HCT116 (cell line): ENCODE data around the gene LSM4. TPM values are rescaled to one million over a fixed set of nuclear protein-coding genes. Genes with fewer than 3 reads are reported as not detected.

ENCODE experiments used
- ATAC-seq: fragments of 200-7000 bp; cut with Tn5 transposase; 2 replicates; pipeline ENCODE4 v1.9.1; 2020; ENCODE audit warnings: mild to moderate bottlenecking, moderate library complexity
- BruUV-seq: library from RNA; stranded (reverse); fragments of 400-500 nt; replicated peaks from 2 replicates; lab custom pipeline; 2021; lab: Mats Ljungman, UMichigan
- CTCF ChIA-PET: fragments of 300-600 bp; sonication (Branson Sonifier 250); formaldehyde crosslinking; loops from one replicate; lab custom pipeline; 2021; ENCODE audit warnings: antibody characterized with exemption; lab: Charles Lee
- POLR2A ChIA-PET: fragments of 300-600, 350-600 bp; sonication (Branson Sonifier 250); formaldehyde crosslinking; loops from one replicate; lab custom pipeline; 2021; ENCODE audit warnings: antibody characterized with exemption; lab: Charles Lee
- RAD21 ChIA-PET, 2 experiments: fragments of 300-600 bp; sonication (Branson Sonifier 250); formaldehyde crosslinking; loops; one replicate each; lab custom pipeline; 2023; ENCODE audit warnings: low total read pairs in 2 of 2; ENCODE audit not compliant: uncharacterized antibody in 2 of 2, unreplicated experiment in 2 of 2, low non-redundant PET in 1 of 2; lab: Charles Lee
- DNase-seq: peaks from one replicate; pipeline ENCODE4 v3.0.0-alpha.2; 2010; ENCODE audit warnings: low read depth, low spot score
- H2AFZ ChIP-seq: fragments of 200-600 bp; shearing (Covaris generic), sonication (generic); 2 replicates; pipeline ENCODE4 v1.6.1; 2017; ENCODE audit warnings: low read depth, mixed run types, mixed read lengths, antibody characterized with exemption, low read length; ENCODE audit not compliant: poor library complexity, severe bottlenecking
- H3K27ac ChIP-seq: 2 replicates; pipeline ENCODE4 v1.5.1; 2012; ENCODE audit warnings: low read depth, low read length
- H3K27me3 ChIP-seq: fragments of 200-600 bp; sonication (generic); 2 replicates; pipeline ENCODE4 v1.6.1; 2016; ENCODE audit warnings: mixed run types, low read length, mixed read lengths; ENCODE audit not compliant: insufficient read depth
- H3K36me3 ChIP-seq, 2 experiments: fragments of 200-500 bp in 1 of 2; fragments of 200-600 bp in 1 of 2; sonication (Bioruptor generic) in 1 of 2; sonication (generic) in 1 of 2; 2 replicates each; pipeline versions ENCODE4 v1.5.1 to v1.6.1; 2014 to 2016; ENCODE audit warnings: low read length in 2 of 2, inconsistent platforms in 1 of 2, mixed read lengths in 1 of 2, mixed run types in 1 of 2; ENCODE audit not compliant: insufficient read depth in 2 of 2, control insufficient read depth in 1 of 2
- H3K4me1 ChIP-seq, 2 experiments: fragments of 200-600 bp in 1 of 2; sonication (generic) in 1 of 2; 2 replicates each; pipeline versions ENCODE4 v1.5.1 to v1.6.1; 2012 to 2017; ENCODE audit warnings: low read length in 2 of 2, inconsistent platforms in 1 of 2, mild to moderate bottlenecking in 1 of 2, mixed read lengths in 1 of 2, mixed run types in 1 of 2, moderate library complexity in 1 of 2; ENCODE audit not compliant: insufficient read depth in 2 of 2, control insufficient read depth in 1 of 2
- H3K4me2 ChIP-seq: fragments of 200-600 bp; sonication (generic); 2 replicates; pipeline ENCODE4 v1.6.1; 2017; ENCODE audit warnings: mixed run types, low read length, mixed read lengths
- H3K4me3 ChIP-seq, 2 experiments: fragments of 200-600 bp in 1 of 2; sonication (generic) in 1 of 2; replicated peaks in 1 of 2; 2 replicates each; pipeline ENCODE4 v1.5.1; 2011 to 2016; ENCODE audit warnings: low read length in 2 of 2, control low read depth in 1 of 2, low read depth in 1 of 2, mild to moderate bottlenecking in 1 of 2, mixed read lengths in 1 of 2, mixed run types in 1 of 2
- H3K79me2 ChIP-seq: fragments of 200-600 bp; sonication (generic); 2 replicates; pipeline ENCODE4 v1.6.1; 2017; ENCODE audit warnings: mild to moderate bottlenecking, mixed run types, low read length, moderate library complexity, mixed read lengths; ENCODE audit not compliant: insufficient read depth
- H3K9ac ChIP-seq: fragments of 200-600 bp; sonication (generic); 2 replicates; pipeline ENCODE4 v1.6.1; 2016; ENCODE audit warnings: low read length, mixed read lengths
- H3K9me2 ChIP-seq: fragments of 200-600 bp; sonication (generic), shearing (Covaris generic); 2 replicates; pipeline ENCODE4 v1.6.1; 2017; ENCODE audit warnings: mixed run types, mild to moderate bottlenecking, moderate library complexity; ENCODE audit not compliant: insufficient read depth
- H3K9me3 ChIP-seq, 2 experiments: fragments of 200-500 bp in 1 of 2; fragments of 200-600 bp in 1 of 2; sonication (Bioruptor generic) in 1 of 2; sonication (generic) in 1 of 2; 2 replicates each; pipeline ENCODE4 v1.6.1; 2014 to 2017; ENCODE audit warnings: low read length in 2 of 2, mixed read lengths in 2 of 2, inconsistent platforms in 1 of 2, low read depth in 1 of 2, mild to moderate bottlenecking in 1 of 2, mixed run types in 1 of 2, moderate library complexity in 1 of 2; ENCODE audit not compliant: control insufficient read depth in 1 of 2, insufficient read depth in 1 of 2
- H4K20me1 ChIP-seq: fragments of 200-600 bp; sonication (generic), shearing (Covaris generic); 2 replicates; pipeline ENCODE4 v1.6.1; 2017; ENCODE audit warnings: mixed run types, mild to moderate bottlenecking, moderate library complexity; ENCODE audit not compliant: insufficient read depth
- CBX3 ChIP-seq: IDR thresholded peaks from 2 replicates; pipeline ENCODE4 v1.6.1; 2012; ENCODE audit warnings: low read depth
- CEBPB ChIP-seq: IDR thresholded peaks from 2 replicates; pipeline ENCODE4 v1.6.1; 2012; ENCODE audit warnings: low read depth
- CTCF ChIP-seq, 3 experiments: fragments of 200-600 bp in 1 of 3; sonication (generic) in 1 of 3; IDR thresholded peaks in 2 of 3; conservative IDR thresholded peaks in 1 of 3; 2 replicates each; pipeline ENCODE4 v1.5.1; 2012 to 2017; ENCODE audit warnings: low read depth in 2 of 3, low read length in 2 of 3, antibody characterized with exemption in 1 of 3, borderline replicate concordance in 1 of 3, control low read depth in 1 of 3, mild to moderate bottlenecking in 1 of 3, mixed read lengths in 1 of 3, mixed run types in 1 of 3, moderate library complexity in 1 of 3; ENCODE audit not compliant: insufficient read depth in 1 of 3
- EGR1 ChIP-seq: IDR thresholded peaks from 2 replicates; pipeline ENCODE4 v1.6.1; 2012; ENCODE audit warnings: low read depth
- ELF1 ChIP-seq: IDR thresholded peaks from 2 replicates; pipeline ENCODE4 v1.6.1; 2012; ENCODE audit warnings: low read depth, borderline replicate concordance
- EZH2 ChIP-seq: fragments of 200-600 bp; sonication (generic); IDR thresholded peaks from 2 replicates; pipeline ENCODE4 v1.6.1; 2017; ENCODE audit warnings: antibody characterized with exemption, mixed run types
- EZH2phosphoT487 ChIP-seq: fragments of 200-600 bp; IDR thresholded peaks from 2 replicates; pipeline ENCODE4 v1.6.1; 2018; ENCODE audit warnings: antibody characterized with exemption, borderline replicate concordance
- FOSL1 ChIP-seq: IDR thresholded peaks from 2 replicates; pipeline ENCODE4 v1.6.1; 2012; ENCODE audit warnings: low read depth
- JUND ChIP-seq: IDR thresholded peaks from 2 replicates; pipeline ENCODE4 v1.6.1; 2012
- MAX ChIP-seq: IDR thresholded peaks from 2 replicates; pipeline ENCODE4 v1.6.1; 2012
- POLR2AphosphoS5 ChIP-seq: IDR thresholded peaks from 2 replicates; pipeline ENCODE4 v1.6.1; 2011; ENCODE audit warnings: mild to moderate bottlenecking, low read depth, low read length, moderate library complexity
- RAD21 ChIP-seq: IDR thresholded peaks from 2 replicates; pipeline ENCODE4 v1.6.1; 2012; ENCODE audit warnings: low read depth, mild to moderate bottlenecking
- REST ChIP-seq: IDR thresholded peaks from 2 replicates; pipeline ENCODE4 v1.6.1; 2012; ENCODE audit warnings: low read depth
- SIN3A ChIP-seq: IDR thresholded peaks from 2 replicates; pipeline ENCODE4 v1.6.1; 2012; ENCODE audit warnings: low read depth
- SP1 ChIP-seq: IDR thresholded peaks from 2 replicates; pipeline ENCODE4 v1.6.1; 2012; ENCODE audit warnings: low read depth
- SRF ChIP-seq: IDR thresholded peaks from 2 replicates; pipeline ENCODE4 v1.6.1; 2012; ENCODE audit warnings: low read depth
- TCF7L2 ChIP-seq: IDR thresholded peaks from 2 replicates; pipeline ENCODE4 v1.7.0; 2011; ENCODE audit warnings: borderline replicate concordance, inconsistent platforms; ENCODE audit not compliant: insufficient read depth, insufficient read length; ENCODE audit errors: extremely low read depth
- YY1 ChIP-seq: IDR thresholded peaks from 2 replicates; pipeline ENCODE4 v1.6.1; 2011; ENCODE audit warnings: low read length, low read depth, moderate library complexity, mild to moderate bottlenecking; ENCODE audit not compliant: insufficient replicate concordance; ENCODE audit errors: extremely low read depth
- ZFX ChIP-seq: fragments of 450-650 bp; IDR thresholded peaks from 2 replicates; pipeline ENCODE4 v1.6.1; 2017
- ZNF274 ChIP-seq: fragments of 200-500 bp; sonication (Bioruptor generic); IDR thresholded peaks from 2 replicates; pipeline ENCODE4 v1.6.1; 2014; ENCODE audit warnings: mild to moderate bottlenecking, low read depth, low read length, inconsistent platforms
- intact Hi-C: fragments of 100-400 bp; cut with micrococcal nuclease; formaldehyde crosslinking; loops from 2 replicates; pipeline ENCODE4 v1.10.0; 2022
- total RNA-seq: library from RNA; stranded (reverse); gene quantifications from one replicate; pipeline ENCODE4 v1.2.1, GENCODE V29; 2021; ENCODE audit not compliant: unreplicated experiment

LSM4 gene
- total RNA-seq, 1 experiment from 2014 or later, result 400 TPM

- BruUV-seq, result no TSS peak
- no peak overlapping the region for H3K27ac ChIP-seq
- no peak for DNase-seq
- POLR2A ChIA-PET, result interaction anchor here (1.1 kb wide), 1 partner anchor 18 kb away, joined by 3 read pairs; no protein-coding TSS in a partner anchor
- no peak overlapping the region for H3K9ac ChIP-seq
- H3K4me2 ChIP-seq, result peak overlapping the region; percentile 97; the same call in 1 of the 2 replicates
- H3K4me1 ChIP-seq, result peaks cover 35 to 69% of the 10 kb centered on the region in 2 experiments
- intact Hi-C loops, result loop anchor here (5.0 kb wide), 1 partner anchor 65 kb away; no protein-coding TSS in a partner anchor
- CTCF ChIA-PET, result interaction anchor here (1.2 to 2.2 kb wide), 2 partner anchors 13 to 63 kb away, joined by 3 to 7 read pairs; no protein-coding TSS in a partner anchor
- no peak for ATAC-seq
- no peaks in the 10 kb centered on the region for H3K9me3 ChIP-seq
- H4K20me1 ChIP-seq, result no peaks in the 10 kb centered on the region
- TF ChIP-seq ZNF274 (no peak), FOSL1 (no peak), REST (no peak), SRF (no peak), EZH2 (no peak), SIN3A (no peak), EZH2phosphoT487 (no peak), EGR1 (no peak), CEBPB (no peak), YY1 (no peak), ZFX (no peak), ELF1 (no peak), CBX3 (no peak), RAD21 (no peak), MAX (no peak), SP1 (no peak), TCF7L2 (no peak), CTCF (IDR thresholded peaks at IDR 0.05 in 2 of 3, conservative IDR thresholded peaks at IDR 0.05 in 1 of 3; ENCODE audit: borderline replicate concordance in 1 of 3, insufficient read depth in 1 of 3, low read depth in 2 of 3, low read length in 2 of 3) (no peak), JUND (no peak), POLR2AphosphoS5 (no peak)
- no peaks in the 10 kb centered on the region for H3K79me2 ChIP-seq
- H3K27me3 ChIP-seq, result no peaks in the 10 kb centered on the region
- H3K36me3 ChIP-seq, result no peaks in the 10 kb centered on the region; a peak in 2 of 4 replicates
- no peak overlapping the region for H2AFZ ChIP-seq
- RAD21 ChIA-PET, result no interaction called here
- no peaks in the 10 kb centered on the region for H3K9me2 ChIP-seq
- no peak overlapping the region for H3K4me3 ChIP-seq
Observed at GRCh38 chr19:18342090-18342632, 19.3 kb upstream of the LSM4 start.
